K562 (cell line): ENCODE results near the gene DHRS13. TPM values are rescaled to one million over a fixed set of nuclear protein-coding genes. Genes with fewer than 3 reads are reported as not detected.
A peak's percentile ranks its signal among the peaks of the same experiment; 100 is the strongest.

Experiments used
- ADNP ChIP-seq: fragments of 200-800 bp; sonication (Bioruptor generic); IDR thresholded peaks from 2 replicates; pipeline ENCODE4 v1.6.1; 2016; ENCODE audit warnings: missing genetic modification characterization, missing compliant biosample characterization
- BDP1 ChIP-seq: IDR thresholded peaks from 3 replicates; pipeline ENCODE4 v1.6.1; 2011; ENCODE audit not compliant: insufficient read length, insufficient read depth
- CGGBP1 ChIP-seq: fragments of 250-450 bp; sonication (Bioruptor Pico); IDR thresholded peaks from 2 replicates; pipeline ENCODE4 v1.9.0; 2021; ENCODE audit warnings: mild to moderate bottlenecking
- CHCHD3 ChIP-seq: fragments of 250-450 bp; sonication (Bioruptor Pico); IDR thresholded peaks from 2 replicates; pipeline ENCODE4 v2.1.2; 2022; ENCODE audit warnings: mild to moderate bottlenecking
- CREB5 ChIP-seq: fragments of 250-450 bp; sonication (Bioruptor Pico); IDR thresholded peaks from 2 replicates; pipeline ENCODE4 v1.5.0; 2020; ENCODE audit warnings: mild to moderate bottlenecking
- FOXK1 ChIP-seq: sonication (generic); formaldehyde crosslinking; IDR thresholded peaks from 2 replicates; pipeline ENCODE4 v1.8.0; 2022; ENCODE audit warnings: missing genetic modification reagents, mild to moderate bottlenecking, borderline replicate concordance
- HMGN3 ChIP-seq: IDR thresholded peaks from 2 replicates; pipeline ENCODE4 v1.6.1; 2011; ENCODE audit warnings: borderline replicate concordance, low read depth, mild to moderate bottlenecking, mixed read lengths, low read length; ENCODE audit not compliant: insufficient read length; ENCODE audit errors: extremely low read depth
- NR3C1 ChIP-seq: sonication (generic); formaldehyde crosslinking; IDR thresholded peaks from 2 replicates; pipeline ENCODE4 v1.8.1; 2022; ENCODE audit warnings: missing genetic modification reagents
- POLR2B ChIP-seq: fragments of 450-650 bp; IDR thresholded peaks from 2 replicates; pipeline ENCODE4 v1.6.1; 2018; ENCODE audit warnings: low read depth; ENCODE audit not compliant: partially characterized antibody
- TAF1 ChIP-seq: IDR thresholded peaks from 2 replicates; pipeline ENCODE4 v1.6.1; 2011; ENCODE audit warnings: mild to moderate bottlenecking, low read length, moderate library complexity; ENCODE audit not compliant: insufficient read depth, control insufficient read depth, severe bottlenecking; ENCODE audit errors: extremely low read depth
- ZNF12 ChIP-seq: sonication (generic); formaldehyde crosslinking; IDR thresholded peaks from 2 replicates; pipeline ENCODE4 v1.4.0; 2020; ENCODE audit warnings: mild to moderate bottlenecking, missing genetic modification reagents
- ZNF224 ChIP-seq: sonication (generic); formaldehyde crosslinking; IDR thresholded peaks from 2 replicates; pipeline ENCODE4 v1.8.0; 2022; ENCODE audit warnings: mild to moderate bottlenecking, missing genetic modification reagents
- ZNF668 ChIP-seq: fragments of 250-450 bp; sonication (Bioruptor Pico); IDR thresholded peaks from 2 replicates; pipeline ENCODE4 v1.8.0; 2022; ENCODE audit warnings: mild to moderate bottlenecking, inconsistent platforms
- ZNF766 ChIP-seq: fragments of 200-800 bp; sonication (Bioruptor generic); conservative IDR thresholded peaks from 2 replicates; pipeline ENCODE4 v1.6.1; 2016; ENCODE audit warnings: missing genetic modification characterization, missing compliant biosample characterization
- ZNF780A ChIP-seq: fragments of 250-450 bp; sonication (Bioruptor Pico); IDR thresholded peaks from 2 replicates; pipeline ENCODE4 v1.5.0; 2021; ENCODE audit warnings: mild to moderate bottlenecking
- ZNF830 ChIP-seq: fragments of 250-450 bp; sonication (Bioruptor Pico); IDR thresholded peaks from 2 replicates; pipeline ENCODE4 v1.5.0; 2021; ENCODE audit warnings: mild to moderate bottlenecking
- polyA plus RNA-seq, 8 experiments: library from polyadenylated mRNA; depleted of rRNA in 4 of 8; stranded (reverse) in 5 of 8; unstranded in 3 of 8; fragments of >200 nt; fragmentation: Nextera tagmentation in 2 of 8; fragmentation: Illumina TruSeq in 1 of 8; extraction: Ambion mirVana in 2 of 8; extraction: Trizol in 1 of 8; gene quantifications; 2 replicates each; pipeline versions ENCODE4 v1.2.1 to v1.2.3, GENCODE V29; 2011 to 2014; ENCODE audit warnings: inconsistent platforms in 1 of 8, missing spikeins in 1 of 8
- total RNA-seq, 7 experiments: library from RNA; depleted of rRNA in 6 of 7; stranded (reverse); fragments of >200 nt in 6 of 7; fragmentation: Illumina TruSeq in 2 of 7; extraction: Trizol in 2 of 7; gene quantifications; 2 replicates each; pipeline versions ENCODE4 v1.2.1 to v1.2.3, GENCODE V29; 2011 to 2021; ENCODE audit warnings: low replicate concordance in 1 of 7
- TF ChIP-seq, protein P1 (sequence below): fragments of 450-650 bp; conservative IDR thresholded peaks from 2 replicates; pipeline ENCODE4 v1.6.1; 2016; ENCODE audit warnings: missing genetic modification characterization, low read depth, mild to moderate bottlenecking, missing compliant biosample characterization, moderate library complexity
- TF ChIP-seq, protein P2 (sequence below): fragments of 250-450 bp; sonication (Bioruptor Pico); IDR thresholded peaks from 2 replicates; pipeline ENCODE4 v1.8.0; 2021; ENCODE audit warnings: mild to moderate bottlenecking, moderate library complexity
- TF ChIP-seq, protein P3 (sequence below): fragments of 200-800 bp; sonication (Bioruptor generic); IDR thresholded peaks from 2 replicates; pipeline ENCODE4 v1.6.1; 2017; ENCODE audit warnings: missing genetic modification characterization, missing compliant biosample characterization

The DHRS13 gene
- total and polyA plus RNA-seq, 9 of the 15 experiments (the other 6 are each of a cell fraction or from before 2014, with no cell fraction given), result 0.32 to 52.3 (median 34.3) TPM; not detected in 1

DNA sequence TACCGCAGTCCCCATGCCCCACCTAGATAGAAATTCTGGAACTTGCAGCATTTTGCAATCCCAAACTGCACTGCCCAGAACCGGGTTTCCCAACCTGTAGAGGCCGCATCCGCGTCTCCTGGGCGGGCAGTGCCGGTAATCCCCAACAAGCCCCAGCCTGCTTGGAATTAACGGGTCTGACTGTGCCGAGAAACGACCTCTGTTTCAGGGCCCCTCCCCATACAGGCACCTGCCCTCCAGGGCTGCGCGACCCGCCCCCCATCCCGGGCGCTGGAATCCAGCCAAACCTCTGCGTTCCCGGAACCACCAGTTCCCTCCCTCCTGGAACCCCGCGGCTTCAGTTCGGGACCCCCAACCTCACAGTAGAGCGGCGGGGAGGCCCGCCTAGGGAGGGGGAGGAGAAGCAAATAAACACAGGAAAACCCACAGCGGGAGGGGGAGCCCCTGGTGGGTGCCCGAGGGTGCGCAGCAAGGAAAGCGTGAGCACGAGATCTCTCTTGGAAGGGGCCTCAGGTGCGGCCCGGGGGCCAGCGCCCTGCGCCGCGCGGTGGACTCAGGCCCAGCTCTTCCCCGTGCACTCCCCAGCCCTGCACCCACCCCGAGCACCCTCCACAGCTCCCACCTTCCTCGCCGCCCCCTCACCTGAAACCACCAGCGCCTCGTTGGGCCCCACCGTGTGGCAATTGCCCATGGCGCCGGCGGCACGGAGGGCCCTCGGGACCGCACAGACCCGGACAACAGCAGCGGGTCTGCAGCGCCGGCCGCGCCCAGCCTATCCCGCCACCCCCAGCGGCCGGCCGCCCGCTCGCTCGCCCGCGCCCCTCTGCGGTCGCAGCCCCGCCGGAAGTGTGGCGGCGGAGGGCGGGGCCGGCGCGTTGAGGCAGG lies 5.8 kb downstream of the DHRS13 start, which contains the start of gene FLOT2 (continued):
- TF ChIP-seq CREB5 (CRISPR knock-in tag), result peak; percentile 81; the same call in 1 of the 2 replicates
- no peak for TF ChIP-seq ZNF12
- TF ChIP-seq HMGN3, result peak; percentile 89
- TF ChIP-seq ZNF830 (CRISPR knock-in tag), result peak; percentile 97
- TF ChIP-seq, protein P1, sequence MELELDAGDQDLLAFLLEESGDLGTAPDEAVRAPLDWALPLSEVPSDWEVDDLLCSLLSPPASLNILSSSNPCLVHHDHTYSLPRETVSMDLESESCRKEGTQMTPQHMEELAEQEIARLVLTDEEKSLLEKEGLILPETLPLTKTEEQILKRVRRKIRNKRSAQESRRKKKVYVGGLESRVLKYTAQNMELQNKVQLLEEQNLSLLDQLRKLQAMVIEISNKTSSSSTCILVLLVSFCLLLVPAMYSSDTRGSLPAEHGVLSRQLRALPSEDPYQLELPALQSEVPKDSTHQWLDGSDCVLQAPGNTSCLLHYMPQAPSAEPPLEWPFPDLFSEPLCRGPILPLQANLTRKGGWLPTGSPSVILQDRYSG (tag), result no peak
- TF ChIP-seq CGGBP1 (CRISPR knock-in tag), result no peak
- TF ChIP-seq, protein P2, sequence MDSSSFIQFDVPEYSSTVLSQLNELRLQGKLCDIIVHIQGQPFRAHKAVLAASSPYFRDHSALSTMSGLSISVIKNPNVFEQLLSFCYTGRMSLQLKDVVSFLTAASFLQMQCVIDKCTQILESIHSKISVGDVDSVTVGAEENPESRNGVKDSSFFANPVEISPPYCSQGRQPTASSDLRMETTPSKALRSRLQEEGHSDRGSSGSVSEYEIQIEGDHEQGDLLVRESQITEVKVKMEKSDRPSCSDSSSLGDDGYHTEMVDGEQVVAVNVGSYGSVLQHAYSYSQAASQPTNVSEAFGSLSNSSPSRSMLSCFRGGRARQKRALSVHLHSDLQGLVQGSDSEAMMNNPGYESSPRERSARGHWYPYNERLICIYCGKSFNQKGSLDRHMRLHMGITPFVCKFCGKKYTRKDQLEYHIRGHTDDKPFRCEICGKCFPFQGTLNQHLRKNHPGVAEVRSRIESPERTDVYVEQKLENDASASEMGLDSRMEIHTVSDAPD (CRISPR knock-in tag), result no peak
- TF ChIP-seq BDP1, result no peak
- TF ChIP-seq NR3C1 (CRISPR knock-in tag), result no peak
- no peak for TF ChIP-seq ADNP (tag)
- peak; percentile 68 for TF ChIP-seq POLR2B
- TF ChIP-seq, protein P3, sequence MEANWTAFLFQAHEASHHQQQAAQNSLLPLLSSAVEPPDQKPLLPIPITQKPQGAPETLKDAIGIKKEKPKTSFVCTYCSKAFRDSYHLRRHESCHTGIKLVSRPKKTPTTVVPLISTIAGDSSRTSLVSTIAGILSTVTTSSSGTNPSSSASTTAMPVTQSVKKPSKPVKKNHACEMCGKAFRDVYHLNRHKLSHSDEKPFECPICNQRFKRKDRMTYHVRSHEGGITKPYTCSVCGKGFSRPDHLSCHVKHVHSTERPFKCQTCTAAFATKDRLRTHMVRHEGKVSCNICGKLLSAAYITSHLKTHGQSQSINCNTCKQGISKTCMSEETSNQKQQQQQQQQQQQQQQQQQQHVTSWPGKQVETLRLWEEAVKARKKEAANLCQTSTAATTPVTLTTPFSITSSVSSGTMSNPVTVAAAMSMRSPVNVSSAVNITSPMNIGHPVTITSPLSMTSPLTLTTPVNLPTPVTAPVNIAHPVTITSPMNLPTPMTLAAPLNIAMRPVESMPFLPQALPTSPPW (CRISPR knock-in tag), result peak; percentile 87
- peak; percentile 55 for TF ChIP-seq TAF1
- no peak for TF ChIP-seq ZNF668 (CRISPR knock-in tag)
- TF ChIP-seq ZNF780A (CRISPR knock-in tag), result peak; percentile 56; the same call in 1 of the 2 replicates
- no peak for TF ChIP-seq CHCHD3
- 0 out of 2 replicates have a peak, but pooled peaks have one; percentile 17 for TF ChIP-seq FOXK1 (CRISPR knock-in tag)
- no peak for TF ChIP-seq ZNF766 (CRISPR knock-in tag)
- TF ChIP-seq ZNF224 (CRISPR knock-in tag), result 0 out of 2 replicates have a peak, but pooled peaks have one; percentile 42
